H9 (cell line): ENCODE measurements around the gene GLP2R. TPM values are rescaled to one million over a fixed set of nuclear protein-coding genes. Genes with fewer than 3 reads are reported as not detected.

Experiments used
- DNase-seq: peaks from one replicate; pipeline ENCODE4 v3.0.0-alpha.2; 2017
- H2AFZ ChIP-seq: one replicate; pipeline ENCODE4 v1.6.1; 2013; ENCODE audit warnings: mild to moderate bottlenecking, low read length, control low read depth, moderate library complexity
- H2AK5ac ChIP-seq: 2 replicates; pipeline ENCODE4 v1.6.1; 2013; ENCODE audit warnings: low read length, control low read depth, mixed read lengths; ENCODE audit not compliant: insufficient read length
- H2BK120ac ChIP-seq: one replicate; pipeline ENCODE4 v1.6.1; 2013; ENCODE audit warnings: low read depth, mild to moderate bottlenecking, low read length, control low read depth, inconsistent platforms; ENCODE audit not compliant: poor library complexity, severe bottlenecking
- H2BK12ac ChIP-seq: 2 replicates; pipeline ENCODE4 v1.6.1; 2013; ENCODE audit warnings: low read length, control low read depth, mixed read lengths, low read depth; ENCODE audit not compliant: insufficient read length
- H2BK15ac ChIP-seq: 2 replicates; pipeline ENCODE4 v1.6.1; 2013; ENCODE audit warnings: low read depth, low read length, control low read depth
- H2BK20ac ChIP-seq: one replicate; pipeline ENCODE4 v1.6.1; 2013; ENCODE audit warnings: low read depth, mild to moderate bottlenecking, low read length, control low read depth, inconsistent platforms; ENCODE audit not compliant: poor library complexity, severe bottlenecking
- H2BK5ac ChIP-seq: 2 replicates; pipeline ENCODE4 v1.6.1; 2013; ENCODE audit warnings: low read length, control low read depth, mixed read lengths; ENCODE audit not compliant: insufficient read length
- H3K14ac ChIP-seq: 2 replicates; pipeline ENCODE4 v1.6.1; 2013; ENCODE audit warnings: low read length, control low read depth; ENCODE audit not compliant: insufficient read depth
- H3K18ac ChIP-seq: 2 replicates; pipeline ENCODE4 v1.6.1; 2013; ENCODE audit warnings: low read depth, mild to moderate bottlenecking, mixed read lengths, low read length, control low read depth; ENCODE audit not compliant: insufficient read length
- H3K23ac ChIP-seq: 2 replicates; pipeline ENCODE4 v1.6.1; 2013; ENCODE audit warnings: low read length, control low read depth, mixed read lengths, low read depth; ENCODE audit not compliant: insufficient read length
- H3K23me2 ChIP-seq: 2 replicates; pipeline ENCODE4 v1.6.1; 2013; ENCODE audit warnings: low read depth, mild to moderate bottlenecking, mixed read lengths, low read length, control low read depth; ENCODE audit not compliant: insufficient read length, poor library complexity, severe bottlenecking
- H3K27ac ChIP-seq: 2 replicates; pipeline ENCODE4 v1.5.1; 2013; ENCODE audit warnings: low read length, control low read depth, mixed read lengths, low read depth; ENCODE audit not compliant: insufficient read length
- H3K27me3 ChIP-seq: 2 replicates; pipeline ENCODE4 v1.6.1; 2013; ENCODE audit warnings: low read length, control low read depth, inconsistent platforms; ENCODE audit not compliant: insufficient read depth
- H3K4ac ChIP-seq: 2 replicates; pipeline ENCODE4 v1.6.1; 2013; ENCODE audit warnings: low read depth, mild to moderate bottlenecking, control low read depth, inconsistent platforms, low read length, moderate library complexity
- H3K4me1 ChIP-seq: 2 replicates; pipeline ENCODE4 v1.6.1; 2013; ENCODE audit warnings: low read length, control low read depth, inconsistent platforms; ENCODE audit not compliant: insufficient read depth
- H3K4me2 ChIP-seq: 2 replicates; pipeline ENCODE4 v1.6.1; 2013; ENCODE audit warnings: low read length, control low read depth, mixed read lengths; ENCODE audit not compliant: insufficient read length, insufficient read depth
- H3K56ac ChIP-seq: 2 replicates; pipeline ENCODE4 v1.6.1; 2013; ENCODE audit warnings: low read depth, mild to moderate bottlenecking, mixed read lengths, low read length, control low read depth; ENCODE audit not compliant: insufficient read length
- H3K79me1 ChIP-seq: 2 replicates; pipeline ENCODE4 v1.6.1; 2013; ENCODE audit warnings: low read depth, mild to moderate bottlenecking, moderate library complexity, low read length, control low read depth, inconsistent platforms; ENCODE audit not compliant: insufficient read depth, poor library complexity, severe bottlenecking
- H3K79me2 ChIP-seq: 2 replicates; pipeline ENCODE4 v1.6.1; 2013; ENCODE audit warnings: low read length, control low read depth, inconsistent platforms; ENCODE audit not compliant: insufficient read depth
- H3K9ac ChIP-seq: 2 replicates; pipeline ENCODE4 v1.6.1; 2013; ENCODE audit warnings: low read length, control low read depth, mixed read lengths; ENCODE audit not compliant: insufficient read length; ENCODE audit errors: extremely low read depth
- H3K9me3 ChIP-seq: one replicate; pipeline ENCODE4 v1.6.1; 2013; ENCODE audit warnings: low read depth, low read length, inconsistent platforms; ENCODE audit not compliant: control insufficient read depth
- H3T11ph ChIP-seq: one replicate; pipeline ENCODE4 v1.6.1; 2013; ENCODE audit warnings: mild to moderate bottlenecking, low read length, control low read depth, inconsistent platforms
- H4K20me1 ChIP-seq: one replicate; pipeline ENCODE4 v1.6.1; 2013; ENCODE audit not compliant: control insufficient read depth, insufficient read length, insufficient read depth
- H4K5ac ChIP-seq: 2 replicates; pipeline ENCODE4 v1.6.1; 2013; ENCODE audit warnings: low read depth, mild to moderate bottlenecking, mixed read lengths, low read length, control low read depth; ENCODE audit not compliant: insufficient read length
- H4K8ac ChIP-seq: replicated peaks from 2 replicates; pipeline ENCODE4 v1.6.1; 2013; ENCODE audit warnings: low read length, control low read depth, mixed read lengths, low read depth; ENCODE audit not compliant: insufficient read length
- H4K91ac ChIP-seq: 2 replicates; pipeline ENCODE4 v1.6.1; 2013; ENCODE audit warnings: low read depth, mild to moderate bottlenecking, moderate library complexity, mixed read lengths, low read length, control low read depth; ENCODE audit not compliant: insufficient read length
- H3K27ac Mint-ChIP-seq, 3 experiments: 2 replicates in 2 of 3; 3 replicates in 1 of 3; pipeline ENCODE4 v1.8.0; 2020 to 2021; ENCODE audit warnings: mixed read lengths in 3 of 3, mild to moderate bottlenecking in 1 of 3, moderate library complexity in 1 of 3
- H3K27me3 Mint-ChIP-seq: 2 replicates; pipeline ENCODE4 v1.8.0; 2021; ENCODE audit warnings: low read depth, mild to moderate bottlenecking, moderate library complexity, mixed read lengths
- H3K36me3 Mint-ChIP-seq, 3 experiments: 2 replicates in 2 of 3; 3 replicates in 1 of 3; pipeline ENCODE4 v1.8.0; 2020 to 2021; ENCODE audit warnings: low read depth in 3 of 3, mixed read lengths in 3 of 3; ENCODE audit not compliant: insufficient read depth in 1 of 3
- H3K4me1 Mint-ChIP-seq, 2 experiments: 2 replicates each; pipeline ENCODE4 v1.8.0; 2020; ENCODE audit warnings: mixed read lengths in 2 of 2
- H3K4me3 Mint-ChIP-seq, 2 experiments: 2 replicates in 1 of 2; 3 replicates in 1 of 2; pipeline ENCODE4 v1.8.0; 2020 to 2021; ENCODE audit warnings: mild to moderate bottlenecking in 2 of 2, mixed read lengths in 2 of 2, moderate library complexity in 1 of 2
- H3K9me3 Mint-ChIP-seq, 2 experiments: 2 replicates in 1 of 2; 3 replicates in 1 of 2; pipeline ENCODE4 v1.8.0; 2020; ENCODE audit warnings: mild to moderate bottlenecking in 2 of 2, mixed read lengths in 2 of 2, moderate library complexity in 1 of 2
- CTCF ChIP-seq: fragments of 200-600 bp; sonication (generic); conservative IDR thresholded peaks from 3 replicates; pipeline ENCODE4 v1.8.0; 2021; ENCODE audit warnings: antibody characterized with exemption, mild to moderate bottlenecking
- WGBS: extraction: QIAGEN DNeasy Blood & Tissue Kit; methylation state at CpG from one replicate; pipeline ENCODE4 v1.1.7; 2013; ENCODE audit warnings: missing lambda C conversion rate, low lambda C conversion rate, mixed read lengths; ENCODE audit not compliant: insufficient read length; ENCODE audit errors: extremely low coverage; 5-methylcytosine and 5-hydroxymethylcytosine counted together
- total RNA-seq: library from RNA; stranded (reverse); gene quantifications from 2 replicates; pipeline ENCODE4 v1.2.1, GENCODE V29; 2021

GLP2R gene
- total RNA-seq, 1 experiment from 2014 or later = not detected

- Mint-ChIP-seq H3K4me3 (no peak overlapping the region), H3K9me3 (peaks cover 0 to 2% of the 10 kb centered on the region in 2 experiments; a peak in 2 of 5 replicates), H3K36me3 (no peaks in the 10 kb centered on the region), H3K27me3 (peaks cover 24% of the 10 kb centered on the region), H3K4me1 (peaks cover 3 to 6% of the 10 kb centered on the region in 2 experiments; a peak in 3 of 4 replicates), H3K27ac (no peak overlapping the region)
- Histone ChIP-seq H2BK5ac (no peak overlapping the region), H3K14ac (no peak overlapping the region), H3K4me1 (no peaks in the 10 kb centered on the region), H2BK20ac (no peak overlapping the region), H4K20me1 (no peaks in the 10 kb centered on the region), H2AFZ (no peak overlapping the region), H4K91ac (no peak overlapping the region), H3K18ac (no peak overlapping the region), H4K5ac (no peak overlapping the region), H3K56ac (no peak overlapping the region), H3K79me1 (no peaks in the 10 kb centered on the region), H3K23ac (no peak overlapping the region), H3K79me2 (no peaks in the 10 kb centered on the region), H3K4me2 (no peak overlapping the region), H3T11ph (no peak overlapping the region), H3K9ac (no peak overlapping the region), H3K27me3 (no peaks in the 10 kb centered on the region), H3K9me3 (no peaks in the 10 kb centered on the region), H3K23me2 (no peaks in the 10 kb centered on the region), H2BK12ac (no peak overlapping the region), H4K8ac (no peak overlapping the region), H2AK5ac (no peak overlapping the region), H3K27ac (no peak overlapping the region), H3K4ac (no peak overlapping the region), H2BK15ac (no peak overlapping the region), H2BK120ac (no peak overlapping the region)
- peak; percentile 95 for TF ChIP-seq CTCF
- WGBS = no CpG with 5 or more reads among the region's 2 CpGs
- DNase-seq = peak; percentile 95
Measured at GRCh38 chr17:9890124-9890523, 64.4 kb downstream of the GLP2R start.
